ENCODE data around the gene NKAIN2.

- no peak for TF ChIP-seq CTCF (conservative IDR thresholded peaks at IDR 0.05; ENCODE audit: low read depth, low read length)
- no peak for TF ChIP-seq EZH2 (IDR thresholded peaks at IDR 0.05; ENCODE audit: borderline replicate concordance, low read depth, low read length, poor library complexity, severe bottlenecking)
These were observed 732.6 kb downstream of the NKAIN2 start for GRCh38 chr6:124536157-124536841.
